Peyer's patch (tissue), 4 donors: Measurements from ENCODE around the gene UBL7.

Experiments
- POLR2A ChIP-seq, 2 donors: fragments of 450-650 bp; IDR thresholded peaks; one replicate each; pipeline ENCODE4 v1.5.1; 2017; ENCODE audit warnings: antibody characterized with exemption in 2 of 2, mild to moderate bottlenecking in 2 of 2, moderate library complexity in 2 of 2
- TF ChIP-seq, protein P1 (sequence below), 6 experiments: fragments of 450-650 bp in 4 of 6; fragments of 200-600 bp in 2 of 6; sonication (generic) in 1 of 6; IDR thresholded peaks; one replicate each; pipeline ENCODE4 v1.5.1; 2017 to 2019; ENCODE audit warnings: antibody characterized with exemption in 6 of 6, mild to moderate bottlenecking in 3 of 6, moderate library complexity in 1 of 6

DNA sequence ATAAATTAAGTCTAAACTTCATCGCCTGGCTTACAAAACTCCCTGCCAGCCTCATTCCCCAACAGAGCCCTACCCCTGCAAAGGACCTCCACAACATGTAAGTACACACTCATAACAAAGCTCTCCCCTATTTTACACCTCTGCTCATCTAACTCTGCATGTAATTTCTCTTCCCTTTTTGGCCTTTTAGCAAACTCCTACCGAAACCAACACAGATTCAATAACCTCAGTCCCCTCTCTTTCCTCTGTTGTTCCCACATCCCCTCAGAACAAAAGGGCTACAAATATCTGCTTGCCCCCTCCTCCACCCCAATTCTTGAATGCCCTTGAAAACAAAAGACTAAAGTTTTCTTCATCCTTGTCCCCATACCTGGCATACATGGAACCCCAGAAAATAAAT, 662 bp downstream of the UBL7 start:
- TF ChIP-seq, protein P1, sequence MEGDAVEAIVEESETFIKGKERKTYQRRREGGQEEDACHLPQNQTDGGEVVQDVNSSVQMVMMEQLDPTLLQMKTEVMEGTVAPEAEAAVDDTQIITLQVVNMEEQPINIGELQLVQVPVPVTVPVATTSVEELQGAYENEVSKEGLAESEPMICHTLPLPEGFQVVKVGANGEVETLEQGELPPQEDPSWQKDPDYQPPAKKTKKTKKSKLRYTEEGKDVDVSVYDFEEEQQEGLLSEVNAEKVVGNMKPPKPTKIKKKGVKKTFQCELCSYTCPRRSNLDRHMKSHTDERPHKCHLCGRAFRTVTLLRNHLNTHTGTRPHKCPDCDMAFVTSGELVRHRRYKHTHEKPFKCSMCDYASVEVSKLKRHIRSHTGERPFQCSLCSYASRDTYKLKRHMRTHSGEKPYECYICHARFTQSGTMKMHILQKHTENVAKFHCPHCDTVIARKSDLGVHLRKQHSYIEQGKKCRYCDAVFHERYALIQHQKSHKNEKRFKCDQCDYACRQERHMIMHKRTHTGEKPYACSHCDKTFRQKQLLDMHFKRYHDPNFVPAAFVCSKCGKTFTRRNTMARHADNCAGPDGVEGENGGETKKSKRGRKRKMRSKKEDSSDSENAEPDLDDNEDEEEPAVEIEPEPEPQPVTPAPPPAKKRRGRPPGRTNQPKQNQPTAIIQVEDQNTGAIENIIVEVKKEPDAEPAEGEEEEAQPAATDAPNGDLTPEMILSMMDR (IDR thresholded peaks at IDR 0.05): no peak
- TF ChIP-seq POLR2A (IDR thresholded peaks at IDR 0.05): no peak
